Bronchial epithelial cell (primary cell): Measurements from ENCODE around the gene GFI1. TPM values are rescaled to one million over a fixed set of nuclear protein-coding genes. Genes with fewer than 3 reads are reported as not detected.

ENCODE experiments used
- DNase-seq: peaks from one replicate; pipeline ENCODE4 v3.0.0-alpha.2; 2010; ENCODE audit warnings: low read depth
- FAIRE-seq: peaks from 2 replicates; lab custom pipeline; 2011; peaks lifted over from hg19 to GRCh38; lab: Jason Lieb, UNC
- H3K27me3 ChIP-seq: 2 replicates; pipeline ENCODE4 v1.5.1; 2011; ENCODE audit warnings: low read length; ENCODE audit not compliant: control insufficient read depth, insufficient read depth
- H3K36me3 ChIP-seq: 2 replicates; pipeline ENCODE4 v1.5.1; 2011; ENCODE audit warnings: low read length; ENCODE audit not compliant: control insufficient read depth, insufficient read depth
- H3K4me3 ChIP-seq: 2 replicates; pipeline ENCODE4 v1.5.1; 2011; ENCODE audit warnings: mild to moderate bottlenecking, low read depth, low read length, control low read depth
- CTCF ChIP-seq: IDR thresholded peaks from 2 replicates; pipeline ENCODE4 v1.5.1; 2011; ENCODE audit warnings: mild to moderate bottlenecking, moderate library complexity, low read length, control low read depth, inconsistent platforms; ENCODE audit not compliant: insufficient read depth, severe bottlenecking
- total RNA-seq: library from RNA; depleted of rRNA; stranded (reverse); fragments of >200 nt; gene quantifications from 2 replicates; pipeline ENCODE4 v1.2.1, GENCODE V29; 2014

Gene GFI1
- total RNA-seq, 1 donor from 2014 or later, result under 0.01 TPM

DNA sequence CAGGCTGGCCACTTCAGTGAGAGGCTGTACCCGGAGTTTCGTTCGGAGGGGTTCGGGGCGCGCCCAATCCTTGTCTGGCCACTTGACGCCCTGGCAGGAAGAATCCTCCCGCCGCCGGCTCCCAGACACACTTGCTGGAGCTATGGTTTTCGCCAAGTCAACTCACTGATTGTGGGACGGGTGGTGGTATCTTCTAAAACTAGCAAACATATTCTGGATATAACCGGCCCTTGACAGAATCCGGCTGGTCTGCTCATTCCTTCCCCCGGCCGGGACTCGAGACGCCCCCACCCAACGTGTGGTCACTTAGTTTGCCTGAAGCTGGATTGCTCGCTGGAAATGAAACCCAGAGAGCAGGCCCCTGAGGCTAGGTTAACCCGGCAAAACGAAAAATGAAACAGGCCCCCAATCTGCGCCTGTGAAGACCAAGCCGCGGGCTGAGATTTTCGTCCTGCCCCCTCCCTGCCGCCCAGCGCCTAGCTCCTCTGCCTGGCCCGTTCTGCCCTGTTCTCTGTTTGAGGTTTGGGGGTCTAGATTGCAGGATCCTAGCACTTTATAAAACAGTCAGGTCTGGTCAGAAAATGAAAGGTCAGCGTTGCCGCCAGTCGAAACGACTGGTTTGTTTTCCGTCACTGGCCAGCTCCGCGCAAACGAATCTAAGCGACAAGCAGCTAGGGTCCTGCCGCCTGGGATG lies 4.6 kb downstream of the GFI1 start:
- no peaks in the 10 kb centered on the region for H3K36me3 ChIP-seq
- H3K4me3 ChIP-seq, result no peak overlapping the region
- H3K27me3 ChIP-seq, result peaks cover 65% of the 10 kb centered on the region
- no peak for DNase-seq
- TF ChIP-seq CTCF, result no peak
- no peak for FAIRE-seq

DNA sequence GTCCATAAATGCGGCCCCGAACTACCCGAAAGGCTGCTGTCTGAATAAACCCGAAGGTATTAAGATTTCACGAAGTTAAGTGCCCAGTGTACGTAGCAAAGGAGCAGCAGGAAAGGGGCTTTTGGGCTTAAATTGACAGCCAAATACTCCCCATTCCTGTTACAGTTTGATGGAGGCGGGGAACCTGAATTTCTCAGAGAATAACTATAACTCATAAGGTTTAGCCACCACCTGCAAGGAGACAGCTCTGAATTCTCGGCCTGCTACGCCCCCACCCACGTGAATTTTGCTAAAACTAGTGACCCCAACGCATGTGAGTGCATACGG lies 5.2 kb downstream of the GFI1 start:
- FAIRE-seq (no peak), DNase-seq (no peak)
- no peak overlapping the region for H3K4me3 ChIP-seq
- H3K36me3 ChIP-seq, result no peaks in the 10 kb centered on the region
- peaks cover 62% of the 10 kb centered on the region for H3K27me3 ChIP-seq
- TF ChIP-seq CTCF, result no peak

GRCh38 chr1:92480813-92481598 lies 5.7 kb downstream of the GFI1 start:
- no peak for FAIRE-seq
- Histone ChIP-seq H3K4me3 (no peak overlapping the region), H3K27me3 (peaks cover 64% of the 10 kb centered on the region), H3K36me3 (no peaks in the 10 kb centered on the region)
- no peak for DNase-seq
- TF ChIP-seq CTCF, result no peak

- TF ChIP-seq CTCF, result no peak
- no peaks in the 10 kb centered on the region for H3K36me3 ChIP-seq
- FAIRE-seq (no peak), DNase-seq (no peak)
- no peak overlapping the region for H3K4me3 ChIP-seq
- peaks cover 63% of the 10 kb centered on the region for H3K27me3 ChIP-seq
These were observed 6.4 kb downstream of the GFI1 start for GRCh38 chr1:92480200-92480812.

DNA sequence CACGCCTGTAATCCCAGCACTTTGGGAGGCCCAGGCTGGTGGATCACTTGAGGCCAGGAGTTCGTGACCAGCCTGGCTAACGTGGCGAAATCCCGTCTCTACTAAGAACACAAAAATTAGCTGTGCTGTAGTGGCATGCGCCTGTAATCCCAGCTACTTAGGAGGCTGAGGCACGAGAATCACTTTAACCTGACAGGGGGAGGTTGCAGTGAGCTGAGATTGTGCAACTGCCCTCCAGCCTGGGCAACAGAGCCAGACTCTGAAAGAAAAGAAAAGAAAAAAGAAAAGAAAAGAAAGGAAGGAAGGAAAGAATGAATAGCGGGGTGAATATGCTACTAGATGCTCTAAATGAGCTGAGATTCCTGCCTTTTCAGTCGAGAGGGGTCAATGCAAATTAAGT lies 7.1 kb downstream of the GFI1 start:
- TF ChIP-seq CTCF, result no peak
- no peak for FAIRE-seq
- Histone ChIP-seq H3K27me3 (peaks cover 58% of the 10 kb centered on the region), H3K36me3 (no peaks in the 10 kb centered on the region), H3K4me3 (no peak overlapping the region)
- no peak for DNase-seq
